Right lobe of liver (tissue), 6 donors: ENCODE measurements around the gene GRM8. TPM values are rescaled to one million over a fixed set of nuclear protein-coding genes. Genes with fewer than 3 reads are reported as not detected.
"Not testable (repeated sequence)": the region's sequence is repeated elsewhere in the genome, so short reads cannot be mapped to it uniquely, and the experiment has no call there.

Experiments
- ATAC-seq, 4 donors: fragments of 200-7000 bp; cut with Tn5 transposase; one replicate each; pipeline ENCODE4 v1.9.1; 2020; ENCODE audit warnings: mild to moderate bottlenecking in 4 of 4, moderate library complexity in 4 of 4
- DNase-seq, 3 donors: peaks; one replicate each; pipeline ENCODE4 v3.0.0-alpha.2; 2020
- H3K27ac ChIP-seq, 3 donors: fragments of 200-600 bp; one replicate each; pipeline ENCODE4 v1.8.0; 2022
- H3K27me3 ChIP-seq, 2 donors: fragments of 200-600 bp; one replicate each; pipeline ENCODE4 v1.8.0; 2022
- H3K36me3 ChIP-seq, 4 donors: fragments of 200-600 bp; sonication (generic) in 1 of 4; one replicate each; pipeline versions ENCODE4 v1.5.1 to v1.8.0; 2017 to 2022; ENCODE audit warnings: control low read depth in 1 of 4
- H3K4me1 ChIP-seq, 4 donors: fragments of 200-600 bp; sonication (generic) in 1 of 4; one replicate each; pipeline versions ENCODE4 v1.5.1 to v1.8.0; 2017 to 2022; ENCODE audit warnings: control low read depth in 1 of 4
- H3K4me3 ChIP-seq, 3 donors: fragments of 200-600 bp; one replicate each; pipeline ENCODE4 v1.8.0; 2022
- H3K9me3 ChIP-seq, 4 donors: fragments of 200-600 bp; sonication (generic) in 1 of 4; one replicate each; pipeline versions ENCODE4 v1.5.1 to v1.8.0; 2017 to 2022; ENCODE audit warnings: control low read depth in 1 of 4
- POLR2A ChIP-seq: fragments of 450-650 bp; IDR thresholded peaks from one replicate; pipeline ENCODE4 v1.6.1; 2017; ENCODE audit warnings: antibody characterized with exemption, mild to moderate bottlenecking
- WGBS: methylation state at CpG from one replicate; pipeline ENCODE4 v1.1.6; 2018; ENCODE audit warnings: low coverage, low lambda C conversion rate; ENCODE audit not compliant: insufficient coverage; ENCODE audit errors: missing lambda C conversion rate; 5-methylcytosine and 5-hydroxymethylcytosine counted together
- intact Hi-C, 2 donors: fragments of 100-400 bp; cut with DNase I; formaldehyde crosslinking; loops; one replicate each; pipeline versions ENCODE4 v1.11.2 to v1.14.1; 2022
- total RNA-seq, 6 experiments: library from RNA; depleted of rRNA in 2 of 6; stranded (reverse); fragments of >200 nt in 2 of 6; fragmentation: NEBNext Ultra II Directional in 3 of 6; extraction: Animal tissue kit (Norgen Biotek cat#: 25700) in 3 of 6; gene quantifications; one replicate each; pipeline versions ENCODE4 v1.1.0 to v1.2.4, GENCODE V29; 2016 to 2023
- TF ChIP-seq, protein P1 (sequence below), 4 donors: fragments of 200-600 bp in 3 of 4; fragments of 450-650 bp in 1 of 4; IDR thresholded peaks; one replicate each; pipeline versions ENCODE4 v1.5.1 to v1.8.0; 2016 to 2022; ENCODE audit warnings: antibody characterized with exemption in 4 of 4, mild to moderate bottlenecking in 2 of 4
- donor health status: DM: no; HTN: yes; CAD: no.
- donor health status: DM: no; HTN: no; CAD: no.
- donor health status: DM: no; HTN: no; CAD: no.
- donor health status: DM: no; HTN: yes; CAD: no.
- donor health status: DM: no; HTN: yes; CAD: no.

GRM8 gene
- total RNA-seq, 6 experiments from 2014 or later = 0.12 to 8.4 (median 2.7) TPM

DNA sequence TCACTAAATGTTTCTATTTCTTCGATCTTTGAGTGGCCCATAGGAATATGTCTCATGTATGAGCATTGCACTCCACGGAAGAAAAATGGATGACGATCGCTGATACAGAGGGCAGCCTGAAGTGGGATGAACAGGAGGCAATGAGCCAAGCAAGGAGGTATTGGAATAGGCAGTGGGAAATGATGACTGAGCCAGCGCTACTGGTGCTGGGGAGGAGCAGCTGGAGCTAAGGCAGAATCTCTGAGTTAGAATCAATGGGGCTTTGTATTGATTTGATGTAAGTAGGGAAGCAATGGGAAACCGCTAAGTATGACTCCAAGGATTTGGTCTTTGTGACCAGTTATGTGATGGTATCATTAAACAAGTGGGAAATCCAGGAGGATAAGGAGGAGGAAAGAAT, 345.1 kb downstream of the GRM8 start:
- H3K27ac ChIP-seq, ATAC-seq, H3K27me3 ChIP-seq, DNase-seq, H3K36me3 ChIP-seq, H3K9me3 ChIP-seq, H3K4me1 ChIP-seq, intact Hi-C loops, H3K4me3 ChIP-seq: not testable (repeated sequence)
- 75% methylated on average over 6 of the region's 6 CpGs for WGBS

- H3K4me3 ChIP-seq, H3K9me3 ChIP-seq, H3K36me3 ChIP-seq, H3K4me1 ChIP-seq, intact Hi-C loops, ATAC-seq, H3K27ac ChIP-seq, DNase-seq, H3K27me3 ChIP-seq: not testable (repeated sequence)
- 60% methylated on average over 2 of the region's 2 CpGs for WGBS
Measured at GRCh38 chr7:126905255-126905654, 347.5 kb downstream of the GRM8 start.

DNA sequence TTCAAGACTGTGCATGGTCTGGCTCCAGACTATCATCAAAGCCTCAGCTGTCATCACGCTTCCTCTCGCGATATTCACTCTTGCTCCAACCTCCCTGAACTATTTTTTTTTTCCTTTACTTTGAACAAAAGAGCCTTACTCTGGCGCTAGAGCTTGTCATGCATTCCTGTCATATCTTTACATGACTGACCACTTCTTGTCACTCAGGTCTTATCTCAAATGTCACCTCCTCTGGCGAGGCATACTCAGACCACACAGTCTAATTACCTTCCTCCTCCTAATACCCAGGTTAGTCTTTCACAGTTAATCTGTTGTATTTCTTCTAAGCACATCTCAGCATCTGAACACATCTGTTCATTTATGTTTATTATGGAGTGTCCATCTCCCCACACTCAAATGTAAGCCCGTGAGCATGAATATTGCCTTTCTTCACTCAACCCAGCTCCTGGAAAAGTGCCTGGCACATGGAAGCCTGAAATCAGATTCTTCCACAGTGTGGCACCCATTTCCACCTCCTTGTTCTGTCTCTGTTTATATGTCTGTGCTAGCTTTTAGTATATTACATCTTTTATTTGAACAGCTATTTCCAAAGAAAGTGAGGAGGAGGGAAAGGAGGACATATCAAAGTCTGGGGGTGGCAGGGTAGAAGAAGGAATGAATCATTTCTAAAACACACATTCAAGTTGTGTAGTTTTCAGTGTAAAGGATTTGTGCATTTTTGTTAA, 351.5 kb downstream of the GRM8 start:
- H3K36me3 ChIP-seq, H3K4me1 ChIP-seq, H3K4me3 ChIP-seq, intact Hi-C loops, H3K27ac ChIP-seq, H3K27me3 ChIP-seq, H3K9me3 ChIP-seq, DNase-seq: not testable (repeated sequence)
- ATAC-seq = peak in 1 of 4 donors; percentile 49
- 51% methylated on average over 6 of the region's 6 CpGs for WGBS

DNA sequence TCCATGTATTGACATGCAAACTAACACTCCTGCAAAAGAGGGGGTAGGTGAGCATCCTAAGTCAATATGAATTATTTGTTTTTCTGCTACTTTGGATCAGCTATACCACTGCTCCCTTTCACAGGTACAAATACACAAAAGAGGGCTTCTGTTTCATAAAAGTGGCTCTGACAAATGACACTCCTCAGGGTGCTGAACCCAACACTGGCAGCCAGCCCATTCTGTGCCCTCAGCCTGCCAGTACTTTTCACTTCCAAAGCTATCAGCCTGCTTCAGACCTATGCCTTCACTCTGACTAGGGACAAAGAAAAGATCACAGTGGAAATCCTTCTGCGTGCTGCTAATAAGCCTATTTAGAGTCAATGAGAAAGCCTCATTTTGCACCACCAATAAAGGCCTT, 364.8 kb downstream of the GRM8 start:
- H3K4me3 ChIP-seq, ATAC-seq, H3K4me1 ChIP-seq, intact Hi-C loops, H3K27ac ChIP-seq, H3K9me3 ChIP-seq, DNase-seq, H3K27me3 ChIP-seq, H3K36me3 ChIP-seq: not testable (repeated sequence)
- WGBS = no CpG with 5 or more reads among the region's 1 CpG

- intact Hi-C loops, H3K4me3 ChIP-seq: not testable (repeated sequence)
Measured at GRCh38 chr7:126887560-126887959, 365.2 kb downstream of the GRM8 start.

GRCh38 chr7:126882730-126883129, 370.0 kb downstream of the GRM8 start:
- DNase-seq = not testable (repeated sequence)

More at GRCh38 chr7:126887560-126887959, 365.2 kb downstream of the GRM8 start:
- not testable (repeated sequence) for DNase-seq, H3K36me3 ChIP-seq, ATAC-seq, H3K9me3 ChIP-seq, H3K4me1 ChIP-seq, H3K27me3 ChIP-seq, H3K27ac ChIP-seq
- 49% methylated on average over 4 of the region's 4 CpGs for WGBS

DNA sequence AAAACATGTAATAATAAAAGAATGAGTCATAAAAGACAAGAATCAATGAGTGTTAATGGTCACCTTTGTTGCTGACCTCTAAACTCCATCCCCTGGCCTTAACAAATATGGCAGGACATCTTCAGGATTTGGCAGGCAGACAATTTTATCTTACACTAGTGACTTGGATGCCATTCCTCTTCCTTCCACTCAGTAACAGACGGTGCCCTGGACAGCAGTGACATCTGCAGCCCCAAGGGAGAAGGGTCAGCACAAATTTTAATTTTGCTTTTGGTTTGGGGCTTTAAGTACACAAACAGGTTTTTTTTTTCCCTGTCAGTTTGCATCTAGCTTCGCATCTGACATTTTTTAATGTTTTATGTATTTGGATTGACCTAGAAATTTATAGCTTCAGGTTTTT, 370.8 kb downstream of the GRM8 start:
- H3K27me3 ChIP-seq = not testable (repeated sequence)

More at GRCh38 chr7:126882730-126883129, 370.0 kb downstream of the GRM8 start:
- H3K9me3 ChIP-seq, H3K27me3 ChIP-seq, H3K36me3 ChIP-seq, H3K4me1 ChIP-seq, H3K27ac ChIP-seq, intact Hi-C loops, H3K4me3 ChIP-seq, ATAC-seq: not testable (repeated sequence)
- 73% methylated on average over 1 of the region's 1 CpG for WGBS

GRCh38 chr7:126881315-126881714, 371.4 kb downstream of the GRM8 start:
- Histone ChIP-seq H3K4me1 (no peaks in the 10 kb centered on the region), H3K36me3 (no peaks in the 10 kb centered on the region), H3K4me3 (no peak overlapping the region), H3K27ac (no peak overlapping the region), H3K9me3 (no peaks in the 10 kb centered on the region), H3K27me3 (no peaks in the 10 kb centered on the region)
- DNase-seq (no peak), ATAC-seq (no peak)
- WGBS = 46% methylated on average over 4 of the region's 4 CpGs
- no peak for TF ChIP-seq POLR2A
- TF ChIP-seq, protein P1, sequence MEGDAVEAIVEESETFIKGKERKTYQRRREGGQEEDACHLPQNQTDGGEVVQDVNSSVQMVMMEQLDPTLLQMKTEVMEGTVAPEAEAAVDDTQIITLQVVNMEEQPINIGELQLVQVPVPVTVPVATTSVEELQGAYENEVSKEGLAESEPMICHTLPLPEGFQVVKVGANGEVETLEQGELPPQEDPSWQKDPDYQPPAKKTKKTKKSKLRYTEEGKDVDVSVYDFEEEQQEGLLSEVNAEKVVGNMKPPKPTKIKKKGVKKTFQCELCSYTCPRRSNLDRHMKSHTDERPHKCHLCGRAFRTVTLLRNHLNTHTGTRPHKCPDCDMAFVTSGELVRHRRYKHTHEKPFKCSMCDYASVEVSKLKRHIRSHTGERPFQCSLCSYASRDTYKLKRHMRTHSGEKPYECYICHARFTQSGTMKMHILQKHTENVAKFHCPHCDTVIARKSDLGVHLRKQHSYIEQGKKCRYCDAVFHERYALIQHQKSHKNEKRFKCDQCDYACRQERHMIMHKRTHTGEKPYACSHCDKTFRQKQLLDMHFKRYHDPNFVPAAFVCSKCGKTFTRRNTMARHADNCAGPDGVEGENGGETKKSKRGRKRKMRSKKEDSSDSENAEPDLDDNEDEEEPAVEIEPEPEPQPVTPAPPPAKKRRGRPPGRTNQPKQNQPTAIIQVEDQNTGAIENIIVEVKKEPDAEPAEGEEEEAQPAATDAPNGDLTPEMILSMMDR (IDR thresholded peaks at IDR 0.05) = no peak
- intact Hi-C loops = no loop called here

More for the DNA sequence above, 370.8 kb downstream of the GRM8 start:
- H3K36me3 ChIP-seq, H3K27ac ChIP-seq, H3K9me3 ChIP-seq, ATAC-seq, DNase-seq, H3K4me1 ChIP-seq, intact Hi-C loops, H3K4me3 ChIP-seq: not testable (repeated sequence)
- 61% methylated on average over 2 of the region's 2 CpGs for WGBS

GRCh38 chr7:126876536-126876935, 376.2 kb downstream of the GRM8 start:
- DNase-seq, H3K27me3 ChIP-seq, H3K4me1 ChIP-seq, H3K27ac ChIP-seq, H3K36me3 ChIP-seq, intact Hi-C loops, H3K4me3 ChIP-seq, ATAC-seq, H3K9me3 ChIP-seq: not testable (repeated sequence)
- WGBS = 33% methylated on average over 3 of the region's 3 CpGs
